ENCODE results near the gene HOXD12.

The HOXD12 gene

GRCh38 chr2:176085120-176085788 lies 14.3 kb upstream of the HOXD12 start:
- Histone ChIP-seq H3K23ac (ENCODE audit: low read depth, low read length, poor library complexity) (no peak overlapping the region), H3K9ac (ENCODE audit: low read depth, low read length, poor library complexity) (no peak overlapping the region), H2BK12ac (ENCODE audit: low read length) (no peak overlapping the region), H3K4me2 (ENCODE audit: insufficient read depth, low read length, poor library complexity, severe bottlenecking) (no peak overlapping the region), H2BK15ac (ENCODE audit: low read length) (no peak overlapping the region), H2BK120ac (ENCODE audit: low read depth, low read length) (no peak overlapping the region), H2AK5ac (ENCODE audit: low read depth, low read length) (no peak overlapping the region), H4K91ac (ENCODE audit: low read depth, low read length, poor library complexity) (no peak overlapping the region), H3K9me3 (replicated peaks in 1 of 2; ENCODE audit: control insufficient read depth in 2 of 2, insufficient read depth in 1 of 2, low read depth in 1 of 2, low read length in 2 of 2) (peaks cover 0 to 3% of the 10 kb centered on the region in 2 donors), H2BK5ac (ENCODE audit: low read length) (no peak overlapping the region), H2AFZ (ENCODE audit: low read length) (peak overlapping the region; percentile 48), H3K4ac (ENCODE audit: low read length) (no peak overlapping the region), H3K79me1 (ENCODE audit: low read depth, low read length) (no peaks in the 10 kb centered on the region), H3K4me1 (ENCODE audit: control insufficient read depth in 2 of 2, insufficient read depth in 1 of 2, low read depth in 1 of 2, low read length in 2 of 2) (peaks cover 0 to 3% of the 10 kb centered on the region in 2 donors), H3K36me3 (replicated peaks in 1 of 2; ENCODE audit: control insufficient read depth in 2 of 2, insufficient read depth in 2 of 2, low read length in 2 of 2) (no peaks in the 10 kb centered on the region), H3K27ac (replicated peaks; ENCODE audit: low read length) (no peak overlapping the region), H3K14ac (ENCODE audit: low read length) (no peak overlapping the region), H3K27me3 (ENCODE audit: control insufficient read depth in 3 of 3, insufficient read depth in 3 of 3, low read depth in 1 of 3, low read length in 3 of 3) (peaks cover 63 to 100% (median 100%) of the 10 kb centered on the region in 3 experiments), H3K18ac (ENCODE audit: low read length) (peak overlapping the region; percentile 25), H3K4me3 (ENCODE audit: low read length in 2 of 2) (no peak overlapping the region), H4K8ac (ENCODE audit: low read depth, low read length) (no peak overlapping the region)
- DNase-seq (ENCODE audit: low spot score), result no peak
- WGBS, 2 donors (ENCODE audit: extremely low coverage in 2 of 2, insufficient read length in 2 of 2, insufficient replicate concordance in 1 of 2), result no CpG with 5 or more reads among the region's 40 CpGs

GRCh38 chr2:176085861-176086771 lies 13.5 kb upstream of the HOXD12 start:
- H3K4me1 ChIP-seq (ENCODE audit: control insufficient read depth in 2 of 2, insufficient read depth in 1 of 2, low read depth in 1 of 2, low read length in 2 of 2), result peaks cover 0 to 3% of the 10 kb centered on the region in 2 donors
- no peak overlapping the region for H3K4me2 ChIP-seq (ENCODE audit: insufficient read depth, low read length, poor library complexity, severe bottlenecking)
- no peak overlapping the region for H3K9ac ChIP-seq (ENCODE audit: low read depth, low read length, poor library complexity)
- H3K27ac ChIP-seq (replicated peaks; ENCODE audit: low read length), result no peak overlapping the region
- no peak overlapping the region for H2BK5ac ChIP-seq (ENCODE audit: low read length)
- no peak overlapping the region for H3K4me3 ChIP-seq (ENCODE audit: low read length in 2 of 2)
- no peaks in the 10 kb centered on the region for H3K79me1 ChIP-seq (ENCODE audit: low read depth, low read length)
- H3K14ac ChIP-seq (ENCODE audit: low read length), result no peak overlapping the region
- H4K91ac ChIP-seq (ENCODE audit: low read depth, low read length, poor library complexity), result no peak overlapping the region
- no peak overlapping the region for H3K23ac ChIP-seq (ENCODE audit: low read depth, low read length, poor library complexity)
- no peak overlapping the region for H2AFZ ChIP-seq (ENCODE audit: low read length)
- DNase-seq (ENCODE audit: low spot score), result no peak
- no CpG with 5 or more reads among the region's 46 CpGs for WGBS, 2 donors (ENCODE audit: extremely low coverage in 2 of 2, insufficient read length in 2 of 2, insufficient replicate concordance in 1 of 2)
- no peak overlapping the region for H4K8ac ChIP-seq (ENCODE audit: low read depth, low read length)
- H2AK5ac ChIP-seq (ENCODE audit: low read depth, low read length), result no peak overlapping the region
- no peaks in the 10 kb centered on the region for H3K36me3 ChIP-seq (replicated peaks in 1 of 2; ENCODE audit: control insufficient read depth in 2 of 2, insufficient read depth in 2 of 2, low read length in 2 of 2)
- H3K4ac ChIP-seq (ENCODE audit: low read length), result no peak overlapping the region
- H3K18ac ChIP-seq (ENCODE audit: low read length), result no peak overlapping the region
- H2BK120ac ChIP-seq (ENCODE audit: low read depth, low read length), result no peak overlapping the region
- H3K9me3 ChIP-seq (replicated peaks in 1 of 2; ENCODE audit: control insufficient read depth in 2 of 2, insufficient read depth in 1 of 2, low read depth in 1 of 2, low read length in 2 of 2), result no peaks in the 10 kb centered on the region
- H3K27me3 ChIP-seq (ENCODE audit: control insufficient read depth in 3 of 3, insufficient read depth in 3 of 3, low read depth in 1 of 3, low read length in 3 of 3), result peaks cover 57 to 100% (median 98%) of the 10 kb centered on the region in 3 experiments
- H2BK15ac ChIP-seq (ENCODE audit: low read length), result no peak overlapping the region
- no peak overlapping the region for H2BK12ac ChIP-seq (ENCODE audit: low read length)

DNA sequence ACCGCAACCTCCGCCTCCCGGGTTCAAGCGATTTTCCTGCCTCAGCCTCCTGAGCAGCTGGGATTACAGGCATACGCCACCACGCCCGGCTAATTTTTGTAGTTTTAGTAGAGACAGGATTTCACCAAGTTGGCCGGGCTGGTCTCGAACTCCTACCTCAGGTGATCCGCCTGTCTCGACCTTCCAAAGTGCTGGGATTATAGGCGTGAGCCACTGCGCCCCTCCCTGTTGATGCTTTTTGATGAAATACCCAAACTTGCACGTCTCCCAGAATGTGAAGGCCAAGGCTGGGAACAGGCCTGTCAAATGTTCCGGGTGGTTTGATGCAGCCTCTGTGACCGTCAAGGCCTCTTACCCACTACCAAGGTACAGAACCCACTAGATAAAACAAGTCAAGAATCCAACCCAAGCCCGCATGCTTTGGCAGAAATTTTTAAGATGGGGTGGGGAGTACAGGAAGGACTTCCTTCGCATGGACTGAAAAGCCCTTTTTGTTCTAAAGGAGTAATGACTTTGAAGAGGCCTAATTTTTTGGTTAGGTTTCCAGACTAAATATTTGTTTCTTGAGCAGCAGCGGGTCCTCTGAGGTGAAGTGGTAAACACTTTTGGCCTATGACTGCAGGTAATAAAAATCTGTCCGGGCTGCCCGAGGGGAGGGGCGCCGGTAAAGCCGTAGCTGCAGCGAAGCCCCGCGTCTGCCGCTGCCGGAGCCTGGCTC lies 12.1 kb upstream of the HOXD12 start:
- peak overlapping the region; percentile 86 for H2AFZ ChIP-seq (ENCODE audit: low read length)
- H3K18ac ChIP-seq (ENCODE audit: low read length), result no peak overlapping the region
- H3K27me3 ChIP-seq (ENCODE audit: control insufficient read depth in 3 of 3, insufficient read depth in 3 of 3, low read depth in 1 of 3, low read length in 3 of 3), result peaks cover 59 to 99% (median 98%) of the 10 kb centered on the region in 3 experiments
- H3K9me3 ChIP-seq (replicated peaks in 1 of 2; ENCODE audit: control insufficient read depth in 2 of 2, insufficient read depth in 1 of 2, low read depth in 1 of 2, low read length in 2 of 2), result no peaks in the 10 kb centered on the region
- no peak overlapping the region for H2BK120ac ChIP-seq (ENCODE audit: low read depth, low read length)
- H2AK5ac ChIP-seq (ENCODE audit: low read depth, low read length), result no peak overlapping the region
- WGBS, 2 donors (ENCODE audit: extremely low coverage in 2 of 2, insufficient read length in 2 of 2, insufficient replicate concordance in 1 of 2), result no CpG with 5 or more reads among the region's 29 CpGs
- DNase-seq (ENCODE audit: low spot score), result no peak
- no peak overlapping the region for H2BK15ac ChIP-seq (ENCODE audit: low read length)
- no peak overlapping the region for H3K23ac ChIP-seq (ENCODE audit: low read depth, low read length, poor library complexity)
- H2BK12ac ChIP-seq (ENCODE audit: low read length), result no peak overlapping the region
- no peak overlapping the region for H3K4me3 ChIP-seq (ENCODE audit: low read length in 2 of 2)
- H3K9ac ChIP-seq (ENCODE audit: low read depth, low read length, poor library complexity), result no peak overlapping the region
- no peaks in the 10 kb centered on the region for H3K79me1 ChIP-seq (ENCODE audit: low read depth, low read length)
- H3K27ac ChIP-seq (replicated peaks; ENCODE audit: low read length), result no peak overlapping the region
- peak overlapping the region; percentile 42 for H3K4me2 ChIP-seq (ENCODE audit: insufficient read depth, low read length, poor library complexity, severe bottlenecking)
- H4K91ac ChIP-seq (ENCODE audit: low read depth, low read length, poor library complexity), result no peak overlapping the region
- no peak overlapping the region for H3K4ac ChIP-seq (ENCODE audit: low read length)
- H3K4me1 ChIP-seq (ENCODE audit: control insufficient read depth in 2 of 2, insufficient read depth in 1 of 2, low read depth in 1 of 2, low read length in 2 of 2), result peaks cover 0 to 3% of the 10 kb centered on the region in 2 donors
- peak overlapping the region; percentile 63 for H3K14ac ChIP-seq (ENCODE audit: low read length)
- H2BK5ac ChIP-seq (ENCODE audit: low read length), result no peak overlapping the region
- no peaks in the 10 kb centered on the region for H3K36me3 ChIP-seq (replicated peaks in 1 of 2; ENCODE audit: control insufficient read depth in 2 of 2, insufficient read depth in 2 of 2, low read length in 2 of 2)
- H4K8ac ChIP-seq (ENCODE audit: low read depth, low read length), result no peak overlapping the region
